Omental fat pad (tissue), 4 donors: ENCODE data around the gene MSANTD1. TPM values are rescaled to one million over a fixed set of nuclear protein-coding genes. Genes with fewer than 3 reads are reported as not detected.

Source experiments
- ATAC-seq: fragments of 150-250 bp; one replicate; pipeline ENCODE4 v1.9.1; 2016; ENCODE audit warnings: mild to moderate bottlenecking, moderate library complexity; ENCODE audit not compliant: low FRiP score
- DNase-seq: peaks from one replicate; pipeline ENCODE4 v3.0.0-alpha.2; 2019; ENCODE audit warnings: low spot score
- total RNA-seq, 4 donors: library from RNA; depleted of rRNA; stranded (reverse); fragments of >200 nt; gene quantifications; one replicate each; pipeline ENCODE4 v1.1.0, GENCODE V29; 2016
- TF ChIP-seq, protein P1 (sequence below), 3 donors: fragments of 450-650 bp; IDR thresholded peaks; one replicate each; pipeline ENCODE4 v1.5.1; 2016 to 2017; ENCODE audit warnings: antibody characterized with exemption in 3 of 3, mild to moderate bottlenecking in 3 of 3, moderate library complexity in 2 of 3

The MSANTD1 gene
- total RNA-seq, 4 donors from 2014 or later: 0.31 to 1.1 (median 0.86) TPM

DNA sequence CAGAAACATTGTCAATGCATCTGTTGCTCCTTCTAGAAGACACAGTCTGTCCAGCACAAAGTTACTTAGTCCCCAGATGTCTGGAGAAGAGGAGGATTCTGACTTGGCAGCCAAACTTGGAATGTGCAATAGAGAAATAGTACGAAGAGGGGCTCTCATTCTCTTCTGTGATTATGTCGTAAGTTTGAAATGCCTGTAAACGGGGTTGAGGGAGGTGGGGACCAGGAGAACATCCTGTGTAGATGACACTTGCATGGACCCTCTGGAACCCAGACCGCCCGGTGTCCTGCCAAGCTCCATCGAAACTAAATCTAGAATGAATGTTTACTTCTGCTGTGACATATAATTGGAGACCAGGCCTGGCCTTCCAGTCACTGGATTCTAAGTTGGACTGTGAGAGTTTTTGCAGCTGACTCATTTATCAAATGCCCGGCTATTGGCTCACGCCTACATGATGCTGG, 45.0 kb upstream of the MSANTD1 start:
- TF ChIP-seq, protein P1, sequence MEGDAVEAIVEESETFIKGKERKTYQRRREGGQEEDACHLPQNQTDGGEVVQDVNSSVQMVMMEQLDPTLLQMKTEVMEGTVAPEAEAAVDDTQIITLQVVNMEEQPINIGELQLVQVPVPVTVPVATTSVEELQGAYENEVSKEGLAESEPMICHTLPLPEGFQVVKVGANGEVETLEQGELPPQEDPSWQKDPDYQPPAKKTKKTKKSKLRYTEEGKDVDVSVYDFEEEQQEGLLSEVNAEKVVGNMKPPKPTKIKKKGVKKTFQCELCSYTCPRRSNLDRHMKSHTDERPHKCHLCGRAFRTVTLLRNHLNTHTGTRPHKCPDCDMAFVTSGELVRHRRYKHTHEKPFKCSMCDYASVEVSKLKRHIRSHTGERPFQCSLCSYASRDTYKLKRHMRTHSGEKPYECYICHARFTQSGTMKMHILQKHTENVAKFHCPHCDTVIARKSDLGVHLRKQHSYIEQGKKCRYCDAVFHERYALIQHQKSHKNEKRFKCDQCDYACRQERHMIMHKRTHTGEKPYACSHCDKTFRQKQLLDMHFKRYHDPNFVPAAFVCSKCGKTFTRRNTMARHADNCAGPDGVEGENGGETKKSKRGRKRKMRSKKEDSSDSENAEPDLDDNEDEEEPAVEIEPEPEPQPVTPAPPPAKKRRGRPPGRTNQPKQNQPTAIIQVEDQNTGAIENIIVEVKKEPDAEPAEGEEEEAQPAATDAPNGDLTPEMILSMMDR (IDR thresholded peaks at IDR 0.05): no peak
- ATAC-seq (peak; percentile 26), DNase-seq (no peak)

DNA sequence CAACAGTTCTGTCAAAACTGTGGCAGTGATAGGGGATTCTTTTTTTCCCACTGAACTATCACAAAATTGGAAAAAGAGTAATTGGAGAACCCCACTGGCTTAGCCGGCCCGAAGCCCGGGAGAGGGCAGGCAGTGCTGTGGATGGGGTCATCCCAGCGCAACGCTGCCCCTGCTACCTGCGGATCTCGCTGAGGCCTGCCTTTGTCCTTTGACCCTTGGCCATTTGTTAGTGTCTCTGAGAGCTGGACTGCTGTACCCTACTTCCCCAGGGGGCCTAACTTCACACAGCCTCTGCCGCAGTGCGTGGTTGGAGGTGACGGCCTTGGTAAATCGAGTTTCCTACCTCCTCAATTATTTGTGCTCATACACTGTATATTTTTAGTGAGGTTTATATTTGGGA, 43.0 kb upstream of the MSANTD1 start:
- ATAC-seq (no peak), DNase-seq (no peak)
- TF ChIP-seq, protein P1 (IDR thresholded peaks at IDR 0.05): no peak

DNA sequence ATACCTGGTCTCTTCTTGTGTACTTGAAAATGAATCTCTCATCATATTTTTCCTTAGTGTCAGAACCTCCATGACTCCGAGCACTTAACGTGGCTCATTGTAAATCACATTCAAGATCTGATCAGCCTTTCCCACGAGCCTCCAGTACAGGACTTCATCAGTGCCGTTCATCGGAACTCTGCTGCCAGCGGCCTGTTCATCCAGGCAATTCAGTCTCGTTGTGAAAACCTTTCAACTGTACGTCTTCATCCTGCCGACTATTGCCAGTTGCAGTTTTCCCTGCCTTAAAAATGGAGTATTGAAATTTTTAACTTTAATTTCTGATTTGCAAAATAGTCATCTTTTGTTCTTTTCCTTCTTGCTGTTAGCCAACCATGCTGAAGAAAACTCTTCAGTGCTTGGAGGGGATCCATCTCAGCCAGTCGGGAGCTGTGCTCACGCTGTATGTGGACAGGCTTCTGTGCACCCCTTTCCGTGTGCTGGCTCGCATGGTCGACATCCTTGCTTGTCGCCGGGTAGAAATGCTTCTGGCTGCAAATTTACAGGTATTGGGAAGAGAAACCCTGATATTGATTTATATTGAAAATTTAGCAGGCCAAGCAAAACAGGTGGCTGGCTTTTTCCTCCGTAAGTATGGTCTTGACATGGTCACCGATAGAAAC, 42.4 kb upstream of the MSANTD1 start:
- no peak for DNase-seq
- TF ChIP-seq, protein P1 (IDR thresholded peaks at IDR 0.05): no peak
- no peak for ATAC-seq

DNA sequence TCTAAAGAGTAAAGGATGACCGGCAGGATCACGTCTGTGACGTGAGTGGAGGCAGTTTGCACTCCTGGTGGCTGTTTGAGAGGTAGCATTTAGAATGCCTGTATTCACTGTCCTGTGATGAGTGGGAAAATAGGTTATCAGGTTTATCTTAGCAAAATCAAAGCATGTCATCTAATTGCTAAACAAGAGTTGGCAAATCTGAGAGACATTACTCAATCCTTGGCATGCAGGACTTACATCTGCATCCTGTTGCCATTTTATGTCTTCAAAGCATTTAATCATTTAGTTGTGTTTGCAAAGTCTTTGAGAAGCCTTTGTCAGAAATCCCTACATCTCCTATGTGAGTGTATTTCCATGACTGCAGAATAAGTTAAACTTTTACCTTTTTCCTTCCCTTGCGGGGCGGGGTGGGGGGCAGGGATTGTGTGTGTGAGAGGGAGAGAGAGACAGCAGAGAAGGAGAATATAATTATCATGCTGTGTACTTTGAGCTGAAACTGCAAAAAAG, 41.4 kb upstream of the MSANTD1 start:
- no peak for DNase-seq
- ATAC-seq: no peak
- TF ChIP-seq, protein P1 (IDR thresholded peaks at IDR 0.05): no peak

DNA sequence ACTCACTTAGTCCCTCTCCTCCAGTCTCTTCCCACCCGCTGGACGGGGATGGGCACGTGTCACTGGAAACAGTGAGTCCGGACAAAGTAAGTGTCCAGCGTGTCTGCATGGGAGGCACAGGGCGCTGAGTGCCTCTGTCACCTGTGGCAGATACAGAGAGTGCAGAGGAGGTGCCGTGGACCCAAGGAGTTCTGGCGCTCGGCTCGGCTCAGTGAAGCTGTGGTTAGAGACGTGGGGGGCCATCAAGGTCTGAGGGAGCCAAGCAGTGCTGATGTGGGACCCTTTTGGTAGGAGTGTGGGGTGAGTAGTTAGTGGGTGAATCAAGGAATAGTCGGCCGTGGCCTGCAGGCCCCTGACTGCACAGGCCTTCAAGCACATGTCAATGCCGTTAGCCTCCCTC, 40.1 kb upstream of the MSANTD1 start:
- ATAC-seq: no peak
- no peak for DNase-seq
- TF ChIP-seq, protein P1 (IDR thresholded peaks at IDR 0.05): no peak

DNA sequence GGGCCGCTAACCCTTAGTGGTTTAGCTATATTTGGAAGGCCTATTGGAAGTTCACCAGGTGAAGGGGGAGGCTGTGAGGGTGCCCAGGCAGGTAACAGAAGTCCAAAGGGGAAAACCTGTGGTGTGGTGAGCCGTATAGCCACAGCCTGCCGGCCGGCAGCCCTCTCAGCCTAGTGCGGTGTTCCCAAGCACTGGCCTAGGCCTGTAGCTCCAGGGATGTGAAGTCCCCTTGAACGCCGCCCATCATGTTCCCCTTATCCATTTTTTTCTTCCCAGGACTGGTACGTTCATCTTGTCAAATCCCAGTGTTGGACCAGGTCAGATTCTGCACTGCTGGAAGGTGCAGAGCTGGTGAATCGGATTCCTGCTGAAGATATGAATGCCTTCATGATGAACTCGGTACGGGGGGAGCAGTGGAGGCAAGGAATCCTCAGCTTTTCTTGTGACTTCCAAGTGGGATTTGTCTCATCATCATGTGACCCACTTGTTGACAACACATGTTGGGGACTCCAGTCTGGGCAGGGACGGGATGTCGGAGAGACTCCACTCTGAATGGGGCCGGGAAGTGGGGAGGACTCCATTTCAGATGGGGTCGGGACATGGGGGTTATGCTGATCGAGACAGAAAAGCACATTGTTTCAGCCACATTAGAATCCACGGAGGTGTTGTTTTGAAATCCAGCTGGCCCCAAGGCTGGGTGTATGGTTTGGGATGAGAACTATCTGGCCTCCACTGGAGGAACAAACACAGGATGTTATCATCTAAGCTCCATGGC, 39.2 kb upstream of the MSANTD1 start:
- TF ChIP-seq, protein P1 (IDR thresholded peaks at IDR 0.05): no peak
- no peak for ATAC-seq
- DNase-seq: no peak
